ENCODE results near the gene RPLP1.

- TF ChIP-seq, protein P1, sequence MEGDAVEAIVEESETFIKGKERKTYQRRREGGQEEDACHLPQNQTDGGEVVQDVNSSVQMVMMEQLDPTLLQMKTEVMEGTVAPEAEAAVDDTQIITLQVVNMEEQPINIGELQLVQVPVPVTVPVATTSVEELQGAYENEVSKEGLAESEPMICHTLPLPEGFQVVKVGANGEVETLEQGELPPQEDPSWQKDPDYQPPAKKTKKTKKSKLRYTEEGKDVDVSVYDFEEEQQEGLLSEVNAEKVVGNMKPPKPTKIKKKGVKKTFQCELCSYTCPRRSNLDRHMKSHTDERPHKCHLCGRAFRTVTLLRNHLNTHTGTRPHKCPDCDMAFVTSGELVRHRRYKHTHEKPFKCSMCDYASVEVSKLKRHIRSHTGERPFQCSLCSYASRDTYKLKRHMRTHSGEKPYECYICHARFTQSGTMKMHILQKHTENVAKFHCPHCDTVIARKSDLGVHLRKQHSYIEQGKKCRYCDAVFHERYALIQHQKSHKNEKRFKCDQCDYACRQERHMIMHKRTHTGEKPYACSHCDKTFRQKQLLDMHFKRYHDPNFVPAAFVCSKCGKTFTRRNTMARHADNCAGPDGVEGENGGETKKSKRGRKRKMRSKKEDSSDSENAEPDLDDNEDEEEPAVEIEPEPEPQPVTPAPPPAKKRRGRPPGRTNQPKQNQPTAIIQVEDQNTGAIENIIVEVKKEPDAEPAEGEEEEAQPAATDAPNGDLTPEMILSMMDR (IDR thresholded peaks at IDR 0.05; ENCODE audit: low read length) = no peak
- TF ChIP-seq EZH2 (IDR thresholded peaks at IDR 0.05; ENCODE audit: borderline replicate concordance, low read length) = no peak
Measured at GRCh38 chr15:69496001-69496400, 43.4 kb downstream of the RPLP1 start.

Measured in OCI-LY1 (cell line).